ENCODE results near the gene SEC14L5.

SEC14L5 gene

GRCh38 chr16:4979736-4980660 lies 21.9 kb downstream of the SEC14L5 start:
- no peak for TF ChIP-seq CTCF (IDR thresholded peaks at IDR 0.05)
- no peak overlapping the region for H3K27ac ChIP-seq
- no peak overlapping the region for H3K4me3 ChIP-seq
- no peak for DNase-seq (ENCODE audit: low spot score)

GRCh38 chr16:4980691-4981090 lies 22.6 kb downstream of the SEC14L5 start:
- H3K27ac ChIP-seq, result no peak overlapping the region

DNA sequence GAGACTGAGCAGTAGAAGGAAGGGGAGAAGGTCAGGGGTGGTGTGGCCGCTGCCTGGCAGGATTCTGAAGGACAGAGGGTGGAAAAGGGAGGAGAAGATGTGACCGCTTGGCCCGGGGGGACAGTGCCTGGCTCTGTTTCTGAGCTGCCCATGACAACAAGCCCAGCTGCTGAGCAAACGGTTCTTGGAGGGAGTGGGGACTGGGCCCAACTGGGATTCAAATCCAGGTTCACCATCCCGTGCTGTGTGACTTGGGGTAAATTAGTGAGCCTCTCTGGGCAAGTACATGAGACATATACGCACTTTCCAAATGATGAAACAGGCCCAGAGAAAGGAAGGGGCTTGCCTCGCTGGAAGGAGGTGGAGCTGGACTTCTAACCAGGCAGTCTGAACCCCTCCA lies 23.3 kb downstream of the SEC14L5 start:
- no peak overlapping the region for H3K27ac ChIP-seq
- H3K4me3 ChIP-seq, result no peak overlapping the region
- TF ChIP-seq CTCF (IDR thresholded peaks at IDR 0.05), result no peak
- no peak for DNase-seq (ENCODE audit: low spot score)

More at GRCh38 chr16:4980691-4981090, 22.6 kb downstream of the SEC14L5 start:
- no peak overlapping the region for H3K4me3 ChIP-seq
- no peak for TF ChIP-seq CTCF (IDR thresholded peaks at IDR 0.05)
- no peak for DNase-seq (ENCODE audit: low spot score)

- H3K27ac ChIP-seq, result no peak overlapping the region
- DNase-seq (ENCODE audit: low spot score), result no peak
- H3K4me3 ChIP-seq, result no peak overlapping the region
- TF ChIP-seq CTCF (IDR thresholded peaks at IDR 0.05), result no peak
Observed at GRCh38 chr16:4982056-4982867, 24.1 kb downstream of the SEC14L5 start.

GRCh38 chr16:4984174-4984990 lies 26.3 kb downstream of the SEC14L5 start:
- Histone ChIP-seq H3K4me3 (no peak overlapping the region), H3K27ac (no peak overlapping the region)
- TF ChIP-seq CTCF (IDR thresholded peaks at IDR 0.05), result no peak
- no peak for DNase-seq (ENCODE audit: low spot score)

DNA sequence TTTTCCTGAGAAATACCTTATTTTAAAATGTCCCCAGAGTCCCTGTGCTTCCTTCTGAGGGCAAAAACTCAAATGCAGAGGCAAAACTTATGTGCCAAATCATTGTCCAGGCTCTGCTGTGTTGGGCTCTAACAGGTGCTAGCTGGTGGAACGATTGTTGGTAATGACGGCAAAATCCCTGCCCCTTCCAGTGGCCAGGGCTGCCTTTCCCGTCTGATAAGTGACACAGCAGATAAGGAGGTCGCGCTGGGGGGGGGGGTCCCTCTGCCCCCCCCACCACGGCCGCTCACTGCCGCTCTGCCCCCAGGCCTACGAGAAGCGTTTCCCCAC lies 29.1 kb downstream of the SEC14L5 start:
- no peak for TF ChIP-seq CTCF (IDR thresholded peaks at IDR 0.05)
- no peak overlapping the region for H3K27ac ChIP-seq
- DNase-seq (ENCODE audit: low spot score), result no peak
- H3K4me3 ChIP-seq, result no peak overlapping the region
